Measurements from ENCODE around the gene GCNT1.

GRCh38 chr9:76519075-76519835, 60.3 kb downstream of the GCNT1 start:
- TF ChIP-seq TAF1 (IDR thresholded peaks at IDR 0.05; ENCODE audit: low read depth), result no peak
- no peak for TF ChIP-seq REST (IDR thresholded peaks at IDR 0.05; ENCODE audit: low read depth)
- TF ChIP-seq USF1 (IDR thresholded peaks at IDR 0.05), result no peak
- TF ChIP-seq YY1 (IDR thresholded peaks at IDR 0.05; ENCODE audit: low read depth), result no peak
- TF ChIP-seq MAX (IDR thresholded peaks at IDR 0.05), result peak; percentile 74
- TF ChIP-seq RAD21 (IDR thresholded peaks at IDR 0.05; ENCODE audit: low read depth), result peak; percentile 24; the same call in 1 of the 2 replicates
- TF ChIP-seq EP300 (IDR thresholded peaks at IDR 0.05; ENCODE audit: borderline replicate concordance), result peak; percentile 78
- no peak for TF ChIP-seq EGR1 (IDR thresholded peaks at IDR 0.05)
- no peak for TF ChIP-seq ZBTB7A (IDR thresholded peaks at IDR 0.05; ENCODE audit: low read depth)
- peak; percentile 67; the same call in 1 of the 2 replicates for TF ChIP-seq FOXM1 (IDR thresholded peaks at IDR 0.05; ENCODE audit: borderline replicate concordance, low read depth)
